ENCODE results near the gene CNBP. TPM values are rescaled to one million over a fixed set of nuclear protein-coding genes. Genes with fewer than 3 reads are reported as not detected.
"Not testable (repeated sequence)": the region's sequence is repeated elsewhere in the genome, so short reads cannot be mapped to it uniquely, and the experiment has no call there.

The CNBP gene
- total RNA-seq, 1 experiment from 2014 or later = 351 TPM

DNA sequence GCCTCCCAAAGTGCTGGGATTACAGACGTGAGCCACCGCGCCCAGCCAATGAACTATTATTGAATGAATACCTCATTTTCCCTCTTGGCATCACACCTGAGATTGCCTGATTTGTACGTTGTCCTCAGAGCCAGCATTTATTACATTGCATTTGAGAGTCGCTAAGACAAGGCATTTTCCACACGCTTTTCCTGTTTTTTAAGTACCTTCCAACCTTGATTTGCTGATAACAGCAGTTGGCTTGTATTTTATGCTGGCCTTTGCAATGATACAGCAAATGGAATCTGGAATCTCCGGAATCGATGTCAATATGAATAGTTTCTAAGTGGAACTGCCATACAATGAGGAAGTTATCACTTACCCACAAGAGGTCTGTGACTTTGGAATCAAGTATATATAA, 15.7 kb upstream of the CNBP start:
- DNase-seq = no peak
- Histone ChIP-seq H3K4me3 (ENCODE audit: insufficient read depth, low read depth, low read length) (no peak overlapping the region), H3K36me3 (replicated peaks; ENCODE audit: control insufficient read depth, insufficient read depth, low read length) (no peaks in the 10 kb centered on the region), H3K27me3 (ENCODE audit: control insufficient read depth, insufficient read depth, low read length) (no peaks in the 10 kb centered on the region)

GRCh38 chr3:129197321-129197720, 13.6 kb upstream of the CNBP start:
- Histone ChIP-seq H3K27me3 (ENCODE audit: control insufficient read depth, insufficient read depth, low read length) (no peaks in the 10 kb centered on the region), H3K4me3 (ENCODE audit: insufficient read depth, low read depth, low read length) (no peak overlapping the region), H3K36me3 (replicated peaks; ENCODE audit: control insufficient read depth, insufficient read depth, low read length) (no peaks in the 10 kb centered on the region)
- no peak for DNase-seq

GRCh38 chr3:129196601-129197000, 12.9 kb upstream of the CNBP start:
- H3K27me3 ChIP-seq (ENCODE audit: control insufficient read depth, insufficient read depth, low read length) = no peaks in the 10 kb centered on the region
- no peak for DNase-seq
- no peak overlapping the region for H3K4me3 ChIP-seq (ENCODE audit: insufficient read depth, low read depth, low read length)
- no peaks in the 10 kb centered on the region for H3K36me3 ChIP-seq (replicated peaks; ENCODE audit: control insufficient read depth, insufficient read depth, low read length)

DNA sequence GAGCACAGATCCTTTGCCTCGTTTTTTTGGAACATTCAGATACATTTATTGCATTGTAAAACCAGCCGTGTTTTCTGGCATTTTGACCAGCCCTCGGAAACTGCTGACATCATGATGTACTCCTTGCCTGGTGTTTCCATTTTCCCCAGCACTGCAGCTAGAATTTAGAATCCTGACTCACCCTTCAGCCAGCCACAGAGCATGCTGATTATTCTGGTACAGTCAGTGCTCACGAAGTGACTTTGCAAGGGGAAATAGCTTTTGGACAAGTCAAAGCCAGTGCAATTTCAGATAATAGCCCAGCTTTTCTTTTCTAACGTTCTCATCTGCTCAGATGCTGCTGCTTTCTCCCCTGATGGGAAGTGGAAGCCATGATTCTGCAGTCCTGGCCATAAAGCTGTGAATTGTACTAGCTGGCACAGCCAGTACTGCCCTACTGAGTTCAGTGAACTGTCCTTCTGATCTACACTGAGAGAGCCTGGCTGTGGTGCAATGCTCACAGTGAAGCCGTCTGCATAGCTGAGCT, 12.1 kb upstream of the CNBP start:
- Histone ChIP-seq H3K36me3 (replicated peaks; ENCODE audit: control insufficient read depth, insufficient read depth, low read length) (no peaks in the 10 kb centered on the region), H3K27me3 (ENCODE audit: control insufficient read depth, insufficient read depth, low read length) (no peaks in the 10 kb centered on the region), H3K4me3 (ENCODE audit: insufficient read depth, low read depth, low read length) (no peak overlapping the region)
- DNase-seq = no peak

DNA sequence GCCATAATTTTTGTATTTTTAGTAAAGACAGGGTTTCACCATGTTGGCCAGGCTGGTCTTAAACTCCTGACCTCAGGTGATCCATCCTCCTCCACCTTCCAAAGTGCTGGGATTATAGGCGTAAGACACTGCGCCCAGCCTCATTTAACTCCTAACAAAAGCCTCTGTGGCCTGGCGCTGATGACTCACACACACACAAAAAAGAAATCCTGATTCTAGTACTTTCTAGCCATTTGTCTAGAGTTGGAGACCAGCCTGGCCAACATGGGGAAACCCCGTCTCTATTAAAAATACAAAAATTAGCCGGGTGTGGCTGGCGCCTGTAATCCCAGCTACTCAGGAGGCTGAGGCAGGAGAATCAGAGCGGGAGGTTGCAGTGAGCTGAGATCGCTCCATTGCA, 6.1 kb upstream of the CNBP start:
- not testable (repeated sequence) for DNase-seq; H3K36me3 ChIP-seq (replicated peaks; ENCODE audit: control insufficient read depth, insufficient read depth, low read length); H3K4me3 ChIP-seq (ENCODE audit: insufficient read depth, low read depth, low read length); H3K27me3 ChIP-seq (ENCODE audit: control insufficient read depth, insufficient read depth, low read length)

DNA sequence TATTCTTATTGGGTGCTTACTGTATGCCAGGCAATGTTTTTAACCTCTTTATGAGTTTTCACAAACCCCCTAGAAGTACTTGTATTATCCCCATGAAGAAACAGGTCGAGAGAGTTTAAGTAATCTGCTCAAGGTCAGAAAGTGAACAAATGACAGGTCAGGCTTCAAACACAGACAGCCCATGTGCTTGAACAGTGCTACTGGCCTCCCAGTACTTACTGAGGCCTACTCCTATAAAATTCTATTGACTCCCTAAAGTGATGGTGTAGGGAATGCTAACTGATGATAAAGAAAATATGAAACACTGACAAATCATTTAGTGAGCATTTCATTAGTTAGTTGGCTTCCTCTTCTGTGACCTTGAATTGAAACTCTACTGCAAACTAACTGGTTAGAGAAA, 4.2 kb upstream of the CNBP start:
- Histone ChIP-seq H3K27me3 (ENCODE audit: control insufficient read depth, insufficient read depth, low read length) (no peaks in the 10 kb centered on the region), H3K36me3 (replicated peaks; ENCODE audit: control insufficient read depth, insufficient read depth, low read length) (no peaks in the 10 kb centered on the region), H3K4me3 (ENCODE audit: insufficient read depth, low read depth, low read length) (no peak overlapping the region)
- DNase-seq = no peak

DNA sequence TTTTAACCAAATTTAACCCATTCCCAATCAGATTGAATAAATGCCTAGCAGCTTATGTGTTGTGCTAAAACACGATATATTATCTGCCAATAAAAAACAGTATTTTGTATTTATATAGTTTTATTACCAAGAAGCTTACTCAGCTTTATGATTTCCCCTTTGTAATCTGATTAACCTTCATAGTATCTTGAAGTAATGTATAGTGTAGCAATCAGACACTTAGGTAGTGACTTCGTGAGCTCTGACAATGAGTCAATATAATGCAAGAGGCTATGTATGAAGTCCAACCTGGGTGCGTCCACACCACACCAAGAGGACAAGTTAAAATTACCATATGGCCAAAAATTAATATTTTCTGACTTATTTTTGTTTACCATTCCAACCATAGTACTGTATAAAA, 2.1 kb upstream of the CNBP start:
- no peaks in the 10 kb centered on the region for H3K27me3 ChIP-seq (ENCODE audit: control insufficient read depth, insufficient read depth, low read length)

DNA sequence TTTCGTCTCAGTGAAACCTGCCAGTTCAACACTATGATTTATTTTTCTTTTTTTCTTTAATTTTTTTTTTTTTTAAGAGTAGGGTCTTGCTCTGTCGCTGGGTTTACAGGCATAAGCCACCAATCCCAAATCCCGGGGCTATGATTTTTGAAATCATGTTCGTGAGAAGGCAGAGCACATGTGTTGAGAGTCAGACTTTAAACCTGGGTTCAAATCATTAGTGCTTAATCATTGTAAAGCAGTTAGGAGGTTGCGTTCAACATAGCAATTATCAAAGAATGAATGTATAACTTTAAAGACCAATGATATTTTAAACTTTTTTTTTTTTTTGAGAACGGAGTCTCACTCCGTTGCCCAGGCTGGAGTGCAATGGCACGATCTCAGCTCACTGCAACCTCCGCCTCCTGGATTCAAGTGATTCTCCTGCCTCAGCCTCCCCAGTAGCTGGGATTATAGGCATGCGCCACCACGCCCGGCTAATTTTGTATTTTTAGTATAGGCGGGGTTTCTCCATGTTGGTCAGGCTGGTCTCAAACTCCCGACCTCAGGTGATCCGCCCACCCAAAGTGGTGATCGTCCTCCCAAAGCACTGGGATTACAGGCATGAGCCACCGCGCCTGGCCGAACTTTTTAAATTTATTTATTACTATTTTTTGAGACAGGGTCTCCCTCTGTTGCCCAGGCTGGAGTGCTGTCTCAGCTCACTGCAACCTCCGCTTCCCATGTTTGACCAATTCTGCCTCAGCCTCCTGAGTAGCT, 1.3 kb upstream of the CNBP start:
- not testable (repeated sequence) for H3K36me3 ChIP-seq (replicated peaks; ENCODE audit: control insufficient read depth, insufficient read depth, low read length); H3K27me3 ChIP-seq (ENCODE audit: control insufficient read depth, insufficient read depth, low read length); DNase-seq; H3K4me3 ChIP-seq (ENCODE audit: insufficient read depth, low read depth, low read length)

More for the DNA sequence above, 2.1 kb upstream of the CNBP start:
- Histone ChIP-seq H3K36me3 (replicated peaks; ENCODE audit: control insufficient read depth, insufficient read depth, low read length) (no peaks in the 10 kb centered on the region), H3K4me3 (ENCODE audit: insufficient read depth, low read depth, low read length) (no peak overlapping the region)
- DNase-seq = no peak

DNA sequence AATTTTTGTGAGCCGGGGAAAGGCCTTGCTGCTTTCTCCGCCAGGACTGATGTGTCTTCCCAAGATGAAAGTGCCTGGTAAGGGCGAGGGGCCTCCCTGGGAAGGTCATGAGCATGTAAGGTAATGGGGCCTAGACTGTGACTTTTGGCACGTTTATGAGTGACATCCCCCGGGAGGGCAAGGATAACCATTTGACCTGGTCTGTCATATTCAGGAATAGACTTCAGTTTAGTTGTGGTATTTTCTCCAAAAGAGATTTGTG, 631 bp upstream of the CNBP start:
- peaks cover under 1% of the 10 kb centered on the region for H3K36me3 ChIP-seq (replicated peaks; ENCODE audit: control insufficient read depth, insufficient read depth, low read length)
- H3K27me3 ChIP-seq (ENCODE audit: control insufficient read depth, insufficient read depth, low read length) = no peaks in the 10 kb centered on the region
- peak overlapping the region; percentile 100 for H3K4me3 ChIP-seq (ENCODE audit: insufficient read depth, low read depth, low read length)
- peak; percentile 68 for DNase-seq

DNA sequence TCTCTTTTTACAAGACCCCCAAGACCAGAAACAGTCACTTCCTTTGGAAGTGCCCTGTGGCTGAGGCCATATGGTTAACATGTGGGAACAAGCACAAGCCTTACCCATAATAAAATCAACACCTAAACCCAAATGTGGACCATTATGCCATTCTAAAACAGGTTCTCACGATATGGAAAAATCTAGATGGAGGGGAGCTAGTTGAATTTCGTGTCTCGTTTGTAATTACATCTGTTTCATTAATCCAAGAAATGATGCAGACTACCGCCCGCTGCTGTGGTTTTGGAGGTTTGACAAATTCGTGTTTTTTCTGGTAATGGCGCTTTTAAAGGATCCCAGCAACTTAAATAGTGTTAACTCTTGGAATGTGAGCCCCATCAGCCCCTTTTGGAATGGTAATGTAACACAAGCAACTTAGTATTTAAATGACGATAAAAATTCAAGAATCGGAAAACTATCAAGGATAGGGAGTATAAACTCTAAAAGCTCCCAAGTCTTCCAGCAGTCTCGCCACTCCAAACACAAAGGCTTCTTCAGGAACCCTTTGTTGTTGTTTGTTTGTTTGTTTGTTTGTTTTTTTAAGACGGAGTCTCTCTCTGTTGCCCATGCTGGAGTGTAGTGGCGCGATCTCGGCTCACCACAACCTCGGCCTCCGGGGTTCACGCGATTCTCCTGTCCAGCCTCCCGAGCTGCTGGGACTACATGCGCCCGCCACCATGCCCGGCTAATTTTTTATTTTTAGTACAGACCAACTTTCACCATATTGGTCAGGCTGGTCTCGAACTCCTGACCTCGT, 1.1 kb downstream of the CNBP start:
- H3K27me3 ChIP-seq (ENCODE audit: control insufficient read depth, insufficient read depth, low read length) = no peaks in the 10 kb centered on the region
- peak; percentile 36 for DNase-seq
- H3K36me3 ChIP-seq (replicated peaks; ENCODE audit: control insufficient read depth, insufficient read depth, low read length) = peaks cover 8% of the 10 kb centered on the region
- H3K4me3 ChIP-seq (ENCODE audit: insufficient read depth, low read depth, low read length) = peak overlapping the region; percentile 100

GRCh38 chr3:129181819-129182218, 1.9 kb downstream of the CNBP start:
- Histone ChIP-seq H3K27me3 (ENCODE audit: control insufficient read depth, insufficient read depth, low read length) (no peaks in the 10 kb centered on the region), H3K4me3 (ENCODE audit: insufficient read depth, low read depth, low read length) (peak overlapping the region; percentile 100), H3K36me3 (replicated peaks; ENCODE audit: control insufficient read depth, insufficient read depth, low read length) (peaks cover 10% of the 10 kb centered on the region)
- peak; percentile 33 for DNase-seq

DNA sequence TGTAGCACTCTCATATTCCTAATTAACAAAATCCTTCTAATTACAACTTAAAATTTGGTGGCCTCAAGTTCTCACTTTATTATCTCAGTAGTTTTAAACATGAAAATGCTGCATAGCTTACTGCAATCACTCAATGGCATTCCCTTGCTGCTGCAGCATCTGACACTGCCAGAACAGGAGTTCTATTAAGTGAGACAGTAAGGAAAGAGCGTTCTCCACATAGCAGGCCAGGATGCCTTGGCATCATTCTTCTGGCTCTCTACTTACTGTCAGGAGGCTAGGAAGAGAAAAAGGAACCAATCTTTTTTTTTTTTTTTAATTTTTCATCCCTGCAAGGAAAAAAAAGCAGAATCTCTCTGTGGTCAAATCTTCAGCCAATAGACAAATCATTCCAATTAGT, 3.2 kb downstream of the CNBP start:
- H3K27me3 ChIP-seq (ENCODE audit: control insufficient read depth, insufficient read depth, low read length) = no peaks in the 10 kb centered on the region
- DNase-seq = no peak
- peaks cover 10% of the 10 kb centered on the region for H3K36me3 ChIP-seq (replicated peaks; ENCODE audit: control insufficient read depth, insufficient read depth, low read length)
- no peak overlapping the region for H3K4me3 ChIP-seq (ENCODE audit: insufficient read depth, low read depth, low read length)

DNA sequence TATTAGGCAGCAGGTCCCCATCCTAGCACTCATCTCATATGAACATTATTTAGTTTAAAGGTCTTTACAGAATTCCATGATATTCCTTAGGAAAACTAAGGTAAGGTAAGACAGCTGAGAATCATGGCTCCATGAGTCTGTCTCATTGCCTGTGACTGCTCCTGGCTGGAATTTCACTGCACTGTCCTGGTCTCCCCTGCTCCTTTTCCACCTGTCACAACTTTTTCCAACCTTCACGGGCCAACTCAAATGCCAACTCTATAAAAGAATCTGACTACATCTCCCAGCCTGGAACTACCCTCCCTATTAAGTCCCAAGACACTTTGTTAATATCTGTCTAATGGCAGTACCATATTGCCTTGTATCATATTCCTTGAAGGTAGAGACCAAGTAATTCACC, 7.6 kb downstream of the CNBP start:
- no peak overlapping the region for H3K4me3 ChIP-seq (ENCODE audit: insufficient read depth, low read depth, low read length)
- H3K36me3 ChIP-seq (replicated peaks; ENCODE audit: control insufficient read depth, insufficient read depth, low read length) = peaks cover 17% of the 10 kb centered on the region
- DNase-seq = no peak
- no peaks in the 10 kb centered on the region for H3K27me3 ChIP-seq (ENCODE audit: control insufficient read depth, insufficient read depth, low read length)

GRCh38 chr3:129173725-129174124, 10.0 kb downstream of the CNBP start:
- Histone ChIP-seq H3K27me3 (ENCODE audit: control insufficient read depth, insufficient read depth, low read length) (no peaks in the 10 kb centered on the region), H3K36me3 (replicated peaks; ENCODE audit: control insufficient read depth, insufficient read depth, low read length) (peaks cover 32% of the 10 kb centered on the region), H3K4me3 (ENCODE audit: insufficient read depth, low read depth, low read length) (no peak overlapping the region)
- no peak for DNase-seq

GRCh38 chr3:129173206-129173605, 10.5 kb downstream of the CNBP start:
- Histone ChIP-seq H3K27me3 (ENCODE audit: control insufficient read depth, insufficient read depth, low read length) (no peaks in the 10 kb centered on the region), H3K4me3 (ENCODE audit: insufficient read depth, low read depth, low read length) (no peak overlapping the region), H3K36me3 (replicated peaks; ENCODE audit: control insufficient read depth, insufficient read depth, low read length) (peaks cover 30% of the 10 kb centered on the region)
- DNase-seq = no peak
